Uterus (tissue), 4 donors: ENCODE results near the gene SCAP. TPM values are rescaled to one million over a fixed set of nuclear protein-coding genes. Genes with fewer than 3 reads are reported as not detected.

ENCODE experiments used
- DNase-seq, 2 donors: peaks; one replicate each; pipeline ENCODE4 v3.0.0-alpha.2; 2019 to 2020
- H3K27ac ChIP-seq, 2 donors: fragments of 200-600 bp; sonication (generic); 1 replicate in 1 of 2; 2 replicates in 1 of 2; pipeline ENCODE4 v1.5.1; 2016 to 2018
- H3K27me3 ChIP-seq, 2 donors: fragments of 200-600 bp; sonication (generic); one replicate each; pipeline ENCODE4 v1.5.1; 2018 to 2019; ENCODE audit warnings: control low read depth in 1 of 2
- H3K36me3 ChIP-seq, 2 donors: fragments of 200-600 bp; sonication (generic); one replicate each; pipeline ENCODE4 v1.5.1; 2019; ENCODE audit warnings: control low read depth in 1 of 2
- H3K4me1 ChIP-seq, 2 donors: fragments of 200-600 bp; sonication (generic); one replicate each; pipeline ENCODE4 v1.5.1; 2018 to 2019; ENCODE audit warnings: control low read depth in 1 of 2
- H3K4me3 ChIP-seq, 2 donors: fragments of 200-600 bp; sonication (generic); 1 replicate in 1 of 2; 2 replicates in 1 of 2; pipeline ENCODE4 v1.5.1; 2018 to 2019; ENCODE audit warnings: mild to moderate bottlenecking in 1 of 2
- H3K9me3 ChIP-seq, 2 donors: fragments of 200-600 bp; sonication (generic); one replicate each; pipeline ENCODE4 v1.5.1; 2019; ENCODE audit warnings: control low read depth in 1 of 2
- CTCF ChIP-seq, 4 experiments: fragments of 200-600 bp in 2 of 4; fragments of 450-650 bp in 2 of 4; sonication (generic) in 2 of 4; IDR thresholded peaks; one replicate each; pipeline ENCODE4 v1.5.1; 2016 to 2019; ENCODE audit warnings: antibody characterized with exemption in 4 of 4, mild to moderate bottlenecking in 2 of 4, moderate library complexity in 1 of 4
- POLR2A ChIP-seq, 2 donors: fragments of 450-650 bp; IDR thresholded peaks; one replicate each; pipeline ENCODE4 v1.6.1; 2016; ENCODE audit warnings: antibody characterized with exemption in 2 of 2, mild to moderate bottlenecking in 1 of 2, moderate library complexity in 1 of 2
- intact Hi-C: fragments of 100-400 bp; cut with DNase I; formaldehyde crosslinking; loops from one replicate; pipeline ENCODE4 v1.15.1; 2023; ENCODE audit warnings: low total_unique reads
- total RNA-seq, 4 donors: library from RNA; depleted of rRNA in 3 of 4; stranded (reverse); fragments of >200 nt in 3 of 4; gene quantifications; one replicate each; pipeline versions ENCODE4 v1.1.0 to v1.2.4, GENCODE V29; 2014 to 2023
- donor health status: DM: yes; HTN: yes; CAD: no.

The SCAP gene
- total RNA-seq, 4 donors from 2014 or later, result 28.7 to 93.0 (median 48.3) TPM

- Histone ChIP-seq H3K4me1 (no peaks in the 10 kb centered on the region), H3K27ac (no peak overlapping the region), H3K36me3 (no peaks in the 10 kb centered on the region), H3K27me3 (no peaks in the 10 kb centered on the region), H3K4me3 (no peak overlapping the region), H3K9me3 (no peaks in the 10 kb centered on the region)
- intact Hi-C loops, result no loop called here
- DNase-seq, result no peak
- no peak for TF ChIP-seq CTCF (IDR thresholded peaks at IDR 0.05)
- no peak for TF ChIP-seq POLR2A (IDR thresholded peaks at IDR 0.05)
These were observed 18.8 kb downstream of the SCAP start for GRCh38 chr3:47456984-47457383.

DNA sequence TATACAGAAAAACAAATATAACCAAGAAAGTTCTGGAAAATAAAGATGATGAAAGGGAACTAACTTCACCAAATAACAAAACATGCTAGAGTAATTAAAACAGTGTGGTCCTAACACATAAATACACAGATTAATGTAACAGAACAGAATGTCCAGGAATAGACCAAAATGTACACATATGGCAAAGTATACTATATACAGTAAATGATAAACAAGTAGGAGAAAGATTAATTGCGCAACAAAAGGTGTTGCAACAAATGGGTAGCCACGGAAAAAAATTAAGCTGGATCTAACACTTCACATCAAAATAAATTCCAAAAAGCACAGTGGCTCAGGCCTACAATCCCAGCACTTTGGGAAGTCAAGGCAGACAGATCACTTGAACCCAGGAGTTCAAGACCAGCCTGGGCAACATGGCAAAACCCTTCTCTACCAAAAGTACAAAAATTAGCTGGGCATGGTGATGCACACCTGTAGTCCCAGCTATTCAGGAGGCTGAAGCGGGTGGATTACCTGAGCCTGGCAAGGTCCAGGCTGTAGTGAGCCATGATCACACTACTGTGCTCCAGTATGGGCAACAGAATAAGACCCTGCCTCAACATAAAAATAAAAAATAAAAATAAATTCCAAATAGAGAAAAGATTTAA is 19.8 kb downstream of the SCAP start:
- intact Hi-C loops, result no loop called here
- no peak for DNase-seq
- TF ChIP-seq POLR2A (IDR thresholded peaks at IDR 0.05) (no peak), CTCF (IDR thresholded peaks at IDR 0.05) (no peak)
- no peak overlapping the region for H3K27ac ChIP-seq
- H3K4me3 ChIP-seq, result no peak overlapping the region
- H3K27me3 ChIP-seq, result no peaks in the 10 kb centered on the region
- no peaks in the 10 kb centered on the region for H3K4me1 ChIP-seq
- no peaks in the 10 kb centered on the region for H3K36me3 ChIP-seq
- H3K9me3 ChIP-seq, result no peaks in the 10 kb centered on the region

GRCh38 chr3:47452453-47453215 is 23.1 kb downstream of the SCAP start:
- Histone ChIP-seq H3K27me3 (no peaks in the 10 kb centered on the region), H3K9me3 (no peaks in the 10 kb centered on the region), H3K27ac (no peak overlapping the region), H3K36me3 (no peaks in the 10 kb centered on the region), H3K4me3 (no peak overlapping the region), H3K4me1 (no peaks in the 10 kb centered on the region)
- no peak for TF ChIP-seq CTCF (IDR thresholded peaks at IDR 0.05)
- no peak for DNase-seq
- intact Hi-C loops, result no loop called here

DNA sequence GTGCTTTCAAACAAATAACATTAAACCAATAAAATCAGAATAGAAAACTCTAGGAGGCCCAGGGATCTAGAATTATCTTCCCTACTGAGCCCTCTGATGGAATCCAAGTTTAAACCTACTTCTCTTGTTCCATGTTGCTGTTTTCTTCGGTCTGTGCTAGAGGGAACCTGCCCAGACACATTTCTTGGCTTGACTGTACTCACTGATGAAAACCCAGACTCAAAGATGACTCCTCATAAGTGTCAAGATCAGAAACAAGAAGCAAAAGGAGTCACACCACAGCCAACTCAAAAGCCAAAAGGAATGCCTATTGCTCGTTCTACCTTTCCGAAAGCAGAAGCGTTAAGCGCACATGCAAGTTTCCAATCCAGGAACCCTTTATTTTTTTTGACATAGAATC is 31.6 kb downstream of the SCAP start:
- Histone ChIP-seq H3K27ac (peak overlapping the region; percentile 63 to 73), H3K36me3 (no peaks in the 10 kb centered on the region), H3K4me1 (peaks cover 0 to 11% of the 10 kb centered on the region in 2 donors), H3K4me3 (no peak overlapping the region), H3K9me3 (no peaks in the 10 kb centered on the region), H3K27me3 (no peaks in the 10 kb centered on the region)
- intact Hi-C loops, result no loop called here
- no peak for TF ChIP-seq CTCF (IDR thresholded peaks at IDR 0.05)
- no peak for TF ChIP-seq POLR2A (IDR thresholded peaks at IDR 0.05)
- no peak for DNase-seq

GRCh38 chr3:47443611-47443995 is 32.1 kb downstream of the SCAP start:
- Histone ChIP-seq H3K9me3 (no peaks in the 10 kb centered on the region), H3K27me3 (no peaks in the 10 kb centered on the region), H3K4me3 (no peak overlapping the region), H3K36me3 (no peaks in the 10 kb centered on the region), H3K27ac (peak overlapping the region; percentile 63 to 73), H3K4me1 (peaks cover 0 to 11% of the 10 kb centered on the region in 2 donors)
- intact Hi-C loops, result no loop called here
- no peak for TF ChIP-seq POLR2A (IDR thresholded peaks at IDR 0.05)
- no peak for TF ChIP-seq CTCF (IDR thresholded peaks at IDR 0.05)
- DNase-seq, result no peak
